Heart right ventricle (tissue), 16 donors: Measurements from ENCODE around the gene CEP112. TPM values are rescaled to one million over a fixed set of nuclear protein-coding genes. Genes with fewer than 3 reads are reported as not detected.

Source experiments
- ATAC-seq, 8 donors: fragments of 200-7000 bp; cut with Tn5 transposase; one replicate each; pipeline ENCODE4 v1.9.1; 2020; ENCODE audit warnings: mild to moderate bottlenecking in 8 of 8, moderate library complexity in 8 of 8, moderate number of reproducible peaks in 1 of 8
- DNase-seq, 2 donors: peaks; one replicate each; pipeline ENCODE4 v3.0.0-alpha.2; 2020
- H3K27ac ChIP-seq, 10 donors: fragments of 200-600 bp; sonication (generic) in 2 of 10; one replicate each; pipeline versions ENCODE4 v1.5.0 to v1.8.0; 2020 to 2022; ENCODE audit warnings: mild to moderate bottlenecking in 3 of 10
- H3K27me3 ChIP-seq, 7 donors: fragments of 200-600 bp; one replicate each; pipeline ENCODE4 v1.8.0; 2021 to 2022; ENCODE audit warnings: mild to moderate bottlenecking in 2 of 7
- H3K36me3 ChIP-seq, 9 donors: fragments of 200-600 bp; sonication (generic) in 1 of 9; one replicate each; pipeline versions ENCODE4 v1.5.0 to v1.8.0; 2020 to 2022; ENCODE audit warnings: mild to moderate bottlenecking in 2 of 9
- H3K4me1 ChIP-seq, 9 donors: fragments of 200-600 bp; sonication (generic) in 1 of 9; one replicate each; pipeline versions ENCODE4 v1.5.0 to v1.8.0; 2020 to 2022; ENCODE audit warnings: mild to moderate bottlenecking in 4 of 9
- H3K4me3 ChIP-seq, 10 donors: fragments of 200-600 bp; sonication (generic) in 2 of 10; one replicate each; pipeline versions ENCODE4 v1.5.0 to v1.8.0; 2020 to 2022; ENCODE audit warnings: mild to moderate bottlenecking in 7 of 10, moderate library complexity in 2 of 10
- H3K9me3 ChIP-seq, 11 donors: fragments of 200-600 bp in 10 of 11; sonication (generic) in 2 of 11; one replicate each; pipeline versions ENCODE4 v1.5.0 to v1.8.0; 2013 to 2022; ENCODE audit warnings: mild to moderate bottlenecking in 2 of 11, control low read depth in 1 of 11, moderate library complexity in 1 of 11
- CTCF ChIP-seq, 9 donors: fragments of 200-600 bp; sonication (generic) in 2 of 9; IDR thresholded peaks; one replicate each; pipeline versions ENCODE4 v1.5.0 to v1.8.0; 2021 to 2022; ENCODE audit warnings: antibody characterized with exemption in 9 of 9, mild to moderate bottlenecking in 5 of 9, moderate library complexity in 1 of 9
- WGBS, 2 donors: extraction: QIAGEN DNeasy Blood & Tissue Kit; methylation state at CpG; one replicate each; pipeline ENCODE4 v1.1.7; 2013; ENCODE audit warnings: inconsistent platforms in 1 of 2; 5-methylcytosine and 5-hydroxymethylcytosine counted together
- intact Hi-C, 10 donors: fragments of 100-400 bp; cut with DNase I; formaldehyde crosslinking; loops; one replicate each; pipeline versions ENCODE4 v1.11.1 to v1.14.2; 2022
- polyA plus RNA-seq, 2 donors: library from polyadenylated mRNA; stranded (reverse); fragments of 200-250 nt; gene quantifications; one replicate each; pipeline ENCODE4 v1.2.3, GENCODE V29; 2013
- total RNA-seq, 10 donors: library from RNA; stranded (reverse); fragmentation: NEBNext Ultra II Directional in 3 of 10; extraction: Animal tissue kit (Norgen Biotek cat#: 25700) in 3 of 10; gene quantifications; one replicate each; pipeline versions ENCODE4 v1.2.1 to v1.2.4, GENCODE V29; 2021 to 2023
- donor health status: Arrhythmogenic right ventricular cardiomyopathy.
- donor health status: ischemic (EF 13 %, LVEDD 7.1; RV severe dilation, severe dysfunction).
- donor health status: healthy with polysubstance abuse.
- donor health status: DM: no; HTN: yes; CAD: no.
- donor health status: DM: no; HTN: no; CAD: no.
- donor health status: ischemic (EF 25% LVEDD 6.9; RV normal size, moderate dysfunction).
- donor health status: ischemic (EF 25% LVEDD 5.7; RV mildly dilated, moderate dysfunction).
- donor health status: healthy.
- donor health status: DM: yes; HTN: yes; CAD: no.
- donor health status: Ischemic cardiomyopathy.
- donor health status: ischemic (EF 35%, LVEDD 5.7; RV mildly dilated, moderate dysfunction).
- donor health status: nonischemic (EF 11% LVEDD 7.7; RV severe dilation, severe dysfunction).
- donor health status: DM: yes; HTN: yes; CAD: no.
- donor health status: PGD.
- donor health status: ischemic (EF 29% LVEDD 5.4; RV normal size, mild dysfunction).
- donor health status: nonischemic (EF 23%, LVEDD 6.1; RV moderate dilation, normal function).

Gene CEP112
- total and polyA plus RNA-seq, 12 donors = 6.7 to 30.0 (median 16.3) TPM

- no peak overlapping the region for H3K27ac ChIP-seq
- no peaks in the 10 kb centered on the region for H3K27me3 ChIP-seq
- DNase-seq (no peak), ATAC-seq (no peak)
- intact Hi-C loops = loop anchor here in 1 of 10 donors (10.0 kb wide), 1 partner anchor 64 kb away; no protein-coding TSS in a partner anchor
- H3K4me1 ChIP-seq = peaks cover 0 to 16% (median 6%) of the 10 kb centered on the region in 9 donors
- H3K9me3 ChIP-seq = peaks cover 0 to 8% (median 0%) of the 10 kb centered on the region in 11 donors
- 98% methylated on average over 3 of the region's 3 CpGs for WGBS, 2 donors
- H3K4me3 ChIP-seq = no peak overlapping the region
- H3K36me3 ChIP-seq = no peaks in the 10 kb centered on the region
- no peak for TF ChIP-seq CTCF (IDR thresholded peaks at IDR 0.05)
These were observed 462.7 kb downstream of the CEP112 start for GRCh38 chr17:65729207-65729606.

DNA sequence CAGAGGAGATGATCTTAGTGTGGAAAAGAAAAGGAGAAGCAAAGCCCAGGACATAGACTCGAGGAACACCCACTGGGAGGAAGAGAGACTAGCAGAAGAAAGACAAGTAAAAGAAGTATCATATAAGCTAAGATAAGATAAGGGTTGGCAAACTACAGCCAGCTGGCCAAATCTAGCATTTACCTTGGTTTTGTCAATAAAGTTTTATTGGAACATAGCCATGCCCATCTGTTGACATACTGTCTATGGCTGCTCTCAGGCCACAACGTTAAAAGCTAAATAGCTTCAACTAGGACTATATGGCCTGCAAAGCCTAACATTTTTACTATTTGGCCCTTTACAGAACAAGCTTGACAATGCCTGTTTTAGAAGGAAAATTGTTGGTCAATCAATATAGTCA is 464.1 kb downstream of the CEP112 start:
- Histone ChIP-seq H3K9me3 (peaks cover 0 to 8% (median 0%) of the 10 kb centered on the region in 11 donors), H3K27ac (no peak overlapping the region), H3K36me3 (no peaks in the 10 kb centered on the region), H3K27me3 (no peaks in the 10 kb centered on the region), H3K4me3 (no peak overlapping the region), H3K4me1 (peaks cover 0 to 16% (median 6%) of the 10 kb centered on the region in 9 donors)
- no peak for DNase-seq
- no peak for TF ChIP-seq CTCF (IDR thresholded peaks at IDR 0.05)
- no peak for ATAC-seq
- 74 to 82% methylated on average over 2 of the region's 2 CpGs for WGBS, 2 donors
- intact Hi-C loops = loop anchor here in 1 of 10 donors (10.0 kb wide), 1 partner anchor 63 kb away; no protein-coding TSS in a partner anchor

DNA sequence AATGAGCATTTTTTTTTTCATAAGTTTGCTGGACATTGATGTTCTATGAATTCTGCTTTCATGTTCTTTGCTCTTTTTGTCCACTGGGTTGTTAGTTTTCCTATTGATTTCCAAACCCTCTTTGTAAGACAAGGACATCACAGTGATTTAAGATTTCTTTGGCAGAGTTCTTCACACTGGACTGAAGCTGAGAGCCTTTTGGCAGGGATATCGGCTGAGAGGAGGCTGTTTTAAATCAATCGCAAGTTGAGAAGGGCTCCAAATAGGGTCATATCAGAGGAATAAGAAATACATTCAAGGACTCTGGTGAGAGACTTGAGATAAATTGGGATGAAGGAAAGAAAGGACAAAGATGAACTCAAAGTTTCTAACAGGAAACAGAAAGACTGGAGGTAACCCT is 464.7 kb downstream of the CEP112 start:
- DNase-seq = no peak
- Histone ChIP-seq H3K27me3 (no peaks in the 10 kb centered on the region), H3K36me3 (no peaks in the 10 kb centered on the region), H3K4me1 (peaks cover 0 to 16% (median 6%) of the 10 kb centered on the region in 9 donors), H3K27ac (no peak overlapping the region), H3K4me3 (no peak overlapping the region), H3K9me3 (peaks cover 0 to 4% (median 0%) of the 10 kb centered on the region in 11 donors)
- no peak for ATAC-seq
- TF ChIP-seq CTCF (IDR thresholded peaks at IDR 0.05) = no peak
- WGBS, 2 donors = 35 to 50% methylated on average over 2 of the region's 2 CpGs
- intact Hi-C loops = loop anchor here in 1 of 10 donors (10.0 kb wide), 1 partner anchor 62 kb away; no protein-coding TSS in a partner anchor

DNA sequence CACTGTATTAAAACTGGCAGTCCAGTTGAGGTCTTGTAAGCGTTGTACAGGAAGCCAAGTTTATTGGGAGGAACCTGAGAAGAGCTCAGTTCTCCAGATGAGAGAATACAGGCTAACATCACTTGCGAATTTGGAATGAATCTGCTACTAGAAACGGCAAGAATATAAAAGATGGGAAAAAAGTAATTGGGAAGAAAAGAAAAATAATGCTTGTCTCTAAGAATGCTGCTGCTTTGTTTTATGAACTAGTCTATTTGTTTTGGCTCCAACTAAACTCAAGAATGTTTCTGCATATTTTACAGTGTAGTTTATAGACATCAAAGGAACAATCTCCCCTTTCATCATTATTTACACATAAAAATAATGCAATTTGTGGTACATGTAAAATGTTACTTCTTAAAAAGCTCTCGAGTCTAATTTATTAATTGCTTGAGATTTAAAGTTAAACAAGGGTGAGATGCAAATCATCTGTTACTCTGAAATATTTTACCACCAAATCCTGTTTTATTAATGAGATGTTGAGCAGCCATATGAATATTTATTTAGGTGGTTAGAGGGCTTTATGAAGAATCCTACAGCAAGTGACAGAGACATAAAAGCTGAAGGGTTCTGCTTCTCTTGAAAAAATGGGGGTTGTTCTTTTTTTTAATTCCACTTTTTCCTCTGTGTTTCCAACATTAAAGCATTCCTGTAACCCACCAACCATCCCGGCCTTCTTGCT is 468.3 kb downstream of the CEP112 start:
- no peak overlapping the region for H3K4me3 ChIP-seq
- H3K4me1 ChIP-seq = no peaks in the 10 kb centered on the region
- no peak for DNase-seq
- TF ChIP-seq CTCF (IDR thresholded peaks at IDR 0.05) = no peak
- H3K27me3 ChIP-seq = no peaks in the 10 kb centered on the region
- H3K36me3 ChIP-seq = no peaks in the 10 kb centered on the region
- H3K27ac ChIP-seq = no peak overlapping the region
- no peak for ATAC-seq
- no peaks in the 10 kb centered on the region for H3K9me3 ChIP-seq
- intact Hi-C loops = loop anchor here in 1 of 10 donors (10.0 kb wide), 1 partner anchor 59 kb away; no protein-coding TSS in a partner anchor
- WGBS, 2 donors = 67 to 80% methylated on average over 5 of the region's 5 CpGs
